ENCODE measurements around the gene PAOX.
A peak's percentile ranks its signal among the peaks of the same experiment; 100 is the strongest.

Gene PAOX

GRCh38 chr10:133379801-133380666 is 972 bp downstream of the PAOX start:
- peak overlapping the region; percentile 58 for H3K4me3 ChIP-seq (ENCODE audit: low read length, poor library complexity, severe bottlenecking)
- no peaks in the 10 kb centered on the region for H3K9me2 ChIP-seq (replicated peaks; ENCODE audit: low read depth, low read length)
- peak overlapping the region; percentile 56 for H3K4me2 ChIP-seq (ENCODE audit: low read depth, low read length, poor library complexity, severe bottlenecking)
- H4K20me1 ChIP-seq (ENCODE audit: insufficient read depth, low read length, poor library complexity, severe bottlenecking) = no peaks in the 10 kb centered on the region
- H3K4me1 ChIP-seq (ENCODE audit: insufficient read depth, low read length, poor library complexity, severe bottlenecking) = peaks cover 10% of the 10 kb centered on the region
- H3K79me2 ChIP-seq (ENCODE audit: insufficient read depth, low read length) = no peaks in the 10 kb centered on the region
- no peak overlapping the region for H3K9ac ChIP-seq (ENCODE audit: low read depth, low read length, poor library complexity, severe bottlenecking)
- H3K9me3 ChIP-seq (ENCODE audit: insufficient read depth, low read depth, low read length) = no peaks in the 10 kb centered on the region
- H3K36me3 ChIP-seq (ENCODE audit: insufficient read depth, low read length) = no peaks in the 10 kb centered on the region
- H3K27me3 ChIP-seq (ENCODE audit: insufficient read depth, low read length, poor library complexity, severe bottlenecking) = no peaks in the 10 kb centered on the region
- H3F3A ChIP-seq (ENCODE audit: low read depth) = no peaks in the 10 kb centered on the region
- no peak for TF ChIP-seq CTCF (conservative IDR thresholded peaks at IDR 0.05; ENCODE audit: low read length)
- no peak overlapping the region for H2AFZ ChIP-seq (ENCODE audit: low read length)

- Histone ChIP-seq H3K9me2 (replicated peaks; ENCODE audit: low read depth, low read length) (no peaks in the 10 kb centered on the region), H3K4me2 (ENCODE audit: low read depth, low read length, poor library complexity, severe bottlenecking) (no peak overlapping the region)
Measured at GRCh38 chr10:133381036-133381435, 2.0 kb downstream of the PAOX start.

GRCh38 chr10:133383551-133383950 is 4.5 kb downstream of the PAOX start:
- no peaks in the 10 kb centered on the region for H4K20me1 ChIP-seq (ENCODE audit: insufficient read depth, low read length, poor library complexity, severe bottlenecking)
- no peaks in the 10 kb centered on the region for H3K27me3 ChIP-seq (ENCODE audit: insufficient read depth, low read length, poor library complexity, severe bottlenecking)
- no peak overlapping the region for H3K9ac ChIP-seq (ENCODE audit: low read depth, low read length, poor library complexity, severe bottlenecking)
- no peak for TF ChIP-seq CTCF (conservative IDR thresholded peaks at IDR 0.05; ENCODE audit: low read length)
- no peak for TF ChIP-seq EZH2phosphoT487 (IDR thresholded peaks at IDR 0.05; ENCODE audit: borderline replicate concordance)
- H3K9me2 ChIP-seq (replicated peaks; ENCODE audit: low read depth, low read length) = no peaks in the 10 kb centered on the region
- H3K4me1 ChIP-seq (ENCODE audit: insufficient read depth, low read length, poor library complexity, severe bottlenecking) = peaks cover 10% of the 10 kb centered on the region
- H2AFZ ChIP-seq (ENCODE audit: low read length) = no peak overlapping the region
- no peak overlapping the region for H3K4me2 ChIP-seq (ENCODE audit: low read depth, low read length, poor library complexity, severe bottlenecking)
- H3K36me3 ChIP-seq (ENCODE audit: insufficient read depth, low read length) = no peaks in the 10 kb centered on the region
- no peaks in the 10 kb centered on the region for H3K79me2 ChIP-seq (ENCODE audit: insufficient read depth, low read length)
- no peaks in the 10 kb centered on the region for H3K9me3 ChIP-seq (ENCODE audit: insufficient read depth, low read depth, low read length)
- H3K4me3 ChIP-seq (ENCODE audit: low read length, poor library complexity, severe bottlenecking) = no peak overlapping the region
- H3F3A ChIP-seq (ENCODE audit: low read depth) = no peaks in the 10 kb centered on the region

More at GRCh38 chr10:133381036-133381435, 2.0 kb downstream of the PAOX start:
- Histone ChIP-seq H3K27me3 (ENCODE audit: insufficient read depth, low read length, poor library complexity, severe bottlenecking) (no peaks in the 10 kb centered on the region), H3K36me3 (ENCODE audit: insufficient read depth, low read length) (no peaks in the 10 kb centered on the region), H3K79me2 (ENCODE audit: insufficient read depth, low read length) (no peaks in the 10 kb centered on the region), H4K20me1 (ENCODE audit: insufficient read depth, low read length, poor library complexity, severe bottlenecking) (no peaks in the 10 kb centered on the region), H3K9ac (ENCODE audit: low read depth, low read length, poor library complexity, severe bottlenecking) (no peak overlapping the region), H3K9me3 (ENCODE audit: insufficient read depth, low read depth, low read length) (no peaks in the 10 kb centered on the region), H2AFZ (ENCODE audit: low read length) (no peak overlapping the region), H3K4me3 (ENCODE audit: low read length, poor library complexity, severe bottlenecking) (no peak overlapping the region), H3F3A (ENCODE audit: low read depth) (no peaks in the 10 kb centered on the region), H3K4me1 (ENCODE audit: insufficient read depth, low read length, poor library complexity, severe bottlenecking) (peaks cover 10% of the 10 kb centered on the region)
- TF ChIP-seq EZH2phosphoT487 (IDR thresholded peaks at IDR 0.05; ENCODE audit: borderline replicate concordance) = no peak
- TF ChIP-seq CTCF (conservative IDR thresholded peaks at IDR 0.05; ENCODE audit: low read length) = no peak

All from Loucy (cell line).